ENCODE measurements around the gene PHYKPL.

The PHYKPL gene

GRCh38 chr5:178238711-178239592 lies 6.3 kb upstream of the PHYKPL start:
- no peak for TF ChIP-seq CTCF (conservative IDR thresholded peaks at IDR 0.05; ENCODE audit: low read depth, low read length)
- no peak overlapping the region for H3K4me3 ChIP-seq (ENCODE audit: low read depth, low read length)
- no peak for DNase-seq (ENCODE audit: low read depth)

DNA sequence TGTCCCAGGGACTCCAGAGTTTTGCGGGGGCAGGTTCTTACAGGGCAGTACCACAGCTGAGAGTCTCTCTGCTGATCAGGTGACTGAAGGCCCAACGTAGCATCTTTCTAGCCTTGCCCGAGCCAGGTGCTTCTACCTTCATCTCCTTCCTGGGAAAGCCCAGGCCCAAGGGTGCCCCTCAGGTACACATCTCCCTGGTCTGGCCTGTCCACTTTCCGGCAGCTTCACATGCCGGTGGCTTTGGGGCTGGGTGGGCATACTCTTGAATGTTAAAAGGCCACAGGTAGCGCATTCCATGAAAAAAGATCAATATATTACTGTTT lies 5.7 kb upstream of the PHYKPL start:
- DNase-seq (ENCODE audit: low read depth) = no peak
- TF ChIP-seq CTCF (conservative IDR thresholded peaks at IDR 0.05; ENCODE audit: low read depth, low read length) = no peak
- no peak overlapping the region for H3K4me3 ChIP-seq (ENCODE audit: low read depth, low read length)

- no peak for TF ChIP-seq CTCF (conservative IDR thresholded peaks at IDR 0.05; ENCODE audit: low read depth, low read length)
- no peak for DNase-seq (ENCODE audit: low read depth)
- no peak overlapping the region for H3K4me3 ChIP-seq (ENCODE audit: low read depth, low read length)
These were observed 5.1 kb upstream of the PHYKPL start for GRCh38 chr5:178237431-178238312.

DNA sequence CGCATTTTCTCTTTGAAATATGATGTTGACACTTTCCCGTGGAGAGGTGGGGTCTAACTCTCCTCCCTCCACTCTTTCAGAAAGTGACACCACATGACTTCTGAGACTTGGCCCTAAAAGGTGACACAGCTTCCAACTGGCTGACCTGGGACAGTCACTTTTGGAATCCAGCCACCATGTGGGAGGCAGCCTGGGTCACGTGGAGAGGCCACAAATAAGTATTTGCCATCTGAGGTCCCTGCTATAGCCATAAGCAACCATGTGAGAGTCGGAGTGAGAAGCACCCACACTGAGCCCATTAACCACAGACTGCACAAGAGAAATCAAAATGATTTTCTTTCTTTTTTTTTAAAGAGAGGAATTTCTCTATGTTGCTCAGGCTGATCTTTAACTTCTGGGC lies 4.1 kb upstream of the PHYKPL start:
- no peak overlapping the region for H3K4me3 ChIP-seq (ENCODE audit: low read depth, low read length)
- DNase-seq (ENCODE audit: low read depth) = no peak
- no peak for TF ChIP-seq CTCF (conservative IDR thresholded peaks at IDR 0.05; ENCODE audit: low read depth, low read length)

- no peak overlapping the region for H3K4me3 ChIP-seq (ENCODE audit: low read depth, low read length)
- TF ChIP-seq CTCF (conservative IDR thresholded peaks at IDR 0.05; ENCODE audit: low read depth, low read length) = no peak
- DNase-seq (ENCODE audit: low read depth) = no peak
These were observed 3.5 kb upstream of the PHYKPL start for GRCh38 chr5:178236126-178236525.

DNA sequence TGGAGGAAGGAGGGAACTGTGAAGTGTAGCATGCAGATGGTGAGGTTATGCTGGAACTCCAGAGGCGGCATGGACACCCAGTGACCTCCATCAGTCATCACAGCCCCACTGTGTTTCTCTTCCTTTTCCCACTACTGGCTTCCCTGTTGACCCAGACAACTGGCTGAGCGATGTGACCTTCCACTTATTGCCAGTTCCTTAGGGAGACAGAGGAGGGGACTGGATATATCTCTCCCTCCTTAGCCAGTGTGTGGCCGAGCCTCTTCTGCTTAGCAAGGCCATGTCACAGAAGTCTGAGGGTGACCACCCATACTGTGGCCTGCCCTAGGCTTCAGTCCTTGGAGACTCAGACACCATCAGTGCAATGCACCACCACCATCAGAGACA lies 3.0 kb upstream of the PHYKPL start:
- DNase-seq (ENCODE audit: low read depth) = no peak
- H3K4me3 ChIP-seq (ENCODE audit: low read depth, low read length) = no peak overlapping the region
- TF ChIP-seq CTCF (conservative IDR thresholded peaks at IDR 0.05; ENCODE audit: low read depth, low read length) = no peak

Data from choroid plexus epithelial cell (primary cell).